Thymus (tissue), 11 donors: ENCODE measurements around the gene LSM14B. TPM values are rescaled to one million over a fixed set of nuclear protein-coding genes. Genes with fewer than 3 reads are reported as not detected.

Source experiments
- DNase-seq, 9 donors: peaks; one replicate each; pipeline ENCODE4 v3.0.0-alpha.2; 2013; ENCODE audit warnings: low spot score in 9 of 9, low read depth in 6 of 9, missing footprints in 1 of 9
- H3K27ac ChIP-seq, 2 donors: one replicate each; pipeline ENCODE4 v1.5.1; 2013; ENCODE audit warnings: control low read depth in 1 of 2, low read depth in 1 of 2, low read length in 1 of 2, mild to moderate bottlenecking in 1 of 2, moderate library complexity in 1 of 2
- H3K27me3 ChIP-seq, 2 donors: one replicate each; pipeline ENCODE4 v1.5.1; 2013; ENCODE audit warnings: low read length in 1 of 2; ENCODE audit not compliant: control insufficient read depth in 2 of 2, insufficient read depth in 1 of 2
- H3K36me3 ChIP-seq, 2 donors: one replicate each; pipeline ENCODE4 v1.5.1; 2013; ENCODE audit warnings: low read length in 1 of 2, mild to moderate bottlenecking in 1 of 2, moderate library complexity in 1 of 2; ENCODE audit not compliant: control insufficient read depth in 2 of 2, insufficient read depth in 2 of 2
- H3K4me1 ChIP-seq, 2 donors: one replicate each; pipeline ENCODE4 v1.5.1; 2013; ENCODE audit warnings: low read length in 2 of 2; ENCODE audit not compliant: control insufficient read depth in 2 of 2, insufficient read depth in 2 of 2
- H3K4me3 ChIP-seq, 2 donors: one replicate each; pipeline ENCODE4 v1.5.1; 2013; ENCODE audit warnings: low read length in 2 of 2, control low read depth in 1 of 2, mild to moderate bottlenecking in 1 of 2
- H3K9me3 ChIP-seq, 2 donors: one replicate each; pipeline ENCODE4 v1.5.1; 2013; ENCODE audit warnings: low read length in 1 of 2, mild to moderate bottlenecking in 1 of 2; ENCODE audit not compliant: control insufficient read depth in 2 of 2, insufficient read depth in 1 of 2
- WGBS: extraction: QIAGEN DNeasy Blood & Tissue Kit; methylation state at CpG from one replicate; pipeline ENCODE4 v1.1.7; 2013; 5-methylcytosine and 5-hydroxymethylcytosine counted together
- polyA plus RNA-seq: library from polyadenylated mRNA; stranded (reverse); fragments of 200-250 nt; gene quantifications from one replicate; pipeline ENCODE4 v1.2.3, GENCODE V29; 2013
- total RNA-seq: library from RNA; stranded (reverse); fragments of 120-200 nt; gene quantifications from one replicate; pipeline ENCODE4 v1.2.4, GENCODE V29; 2013
- donor health status: healthy.

Gene LSM14B
- total and polyA plus RNA-seq, 2 donors, result 23.1 to 29.9 TPM

- 72% methylated on average over 21 of the region's 21 CpGs for WGBS
- Histone ChIP-seq H3K9me3 (peaks cover 0 to 14% of the 10 kb centered on the region in 2 donors), H3K27me3 (peaks cover 0 to 13% of the 10 kb centered on the region in 2 donors), H3K4me1 (peaks cover 37 to 51% of the 10 kb centered on the region in 2 donors), H3K4me3 (no peak overlapping the region), H3K27ac (peak overlapping the region; percentile 10), H3K36me3 (no peaks in the 10 kb centered on the region)
- DNase-seq, result peak in 3 of 9 donors; percentile 35 to 66 (median 42)
Measured at GRCh38 chr20:62118113-62119043, 3.9 kb upstream of the LSM14B start.

GRCh38 chr20:62119115-62119514, 3.2 kb upstream of the LSM14B start:
- peaks cover 0 to 13% of the 10 kb centered on the region in 2 donors for H3K27me3 ChIP-seq

GRCh38 chr20:62119591-62120364, 2.5 kb upstream of the LSM14B start:
- H3K36me3 ChIP-seq, result peaks cover under 1 to 9% of the 10 kb centered on the region in 2 donors
- DNase-seq, result no peak

More at GRCh38 chr20:62119115-62119514, 3.2 kb upstream of the LSM14B start:
- H3K4me1 ChIP-seq, result peaks cover 44 to 59% of the 10 kb centered on the region in 2 donors
- peaks cover 0 to 3% of the 10 kb centered on the region in 2 donors for H3K36me3 ChIP-seq
- no peak overlapping the region for H3K27ac ChIP-seq
- no peak for DNase-seq
- H3K4me3 ChIP-seq, result no peak overlapping the region
- peaks cover 0 to 8% of the 10 kb centered on the region in 2 donors for H3K9me3 ChIP-seq
- 90% methylated on average over 5 of the region's 5 CpGs for WGBS

GRCh38 chr20:62120365-62120762, 1.9 kb upstream of the LSM14B start:
- Histone ChIP-seq H3K4me1 (peaks cover 45 to 63% of the 10 kb centered on the region in 2 donors), H3K36me3 (peaks cover 6 to 15% of the 10 kb centered on the region in 2 donors), H3K27me3 (peaks cover 0 to 10% of the 10 kb centered on the region in 2 donors), H3K27ac (no peak overlapping the region), H3K9me3 (peaks cover 0 to 4% of the 10 kb centered on the region in 2 donors), H3K4me3 (no peak overlapping the region)
- 98% methylated on average over 5 of the region's 5 CpGs for WGBS
- DNase-seq, result no peak

More at GRCh38 chr20:62119591-62120364, 2.5 kb upstream of the LSM14B start:
- 93% methylated on average over 10 of the region's 10 CpGs for WGBS
- Histone ChIP-seq H3K4me1 (peaks cover 45 to 63% of the 10 kb centered on the region in 2 donors), H3K27me3 (peaks cover 0 to 13% of the 10 kb centered on the region in 2 donors), H3K27ac (no peak overlapping the region), H3K4me3 (no peak overlapping the region), H3K9me3 (peaks cover 0 to 6% of the 10 kb centered on the region in 2 donors)

DNA sequence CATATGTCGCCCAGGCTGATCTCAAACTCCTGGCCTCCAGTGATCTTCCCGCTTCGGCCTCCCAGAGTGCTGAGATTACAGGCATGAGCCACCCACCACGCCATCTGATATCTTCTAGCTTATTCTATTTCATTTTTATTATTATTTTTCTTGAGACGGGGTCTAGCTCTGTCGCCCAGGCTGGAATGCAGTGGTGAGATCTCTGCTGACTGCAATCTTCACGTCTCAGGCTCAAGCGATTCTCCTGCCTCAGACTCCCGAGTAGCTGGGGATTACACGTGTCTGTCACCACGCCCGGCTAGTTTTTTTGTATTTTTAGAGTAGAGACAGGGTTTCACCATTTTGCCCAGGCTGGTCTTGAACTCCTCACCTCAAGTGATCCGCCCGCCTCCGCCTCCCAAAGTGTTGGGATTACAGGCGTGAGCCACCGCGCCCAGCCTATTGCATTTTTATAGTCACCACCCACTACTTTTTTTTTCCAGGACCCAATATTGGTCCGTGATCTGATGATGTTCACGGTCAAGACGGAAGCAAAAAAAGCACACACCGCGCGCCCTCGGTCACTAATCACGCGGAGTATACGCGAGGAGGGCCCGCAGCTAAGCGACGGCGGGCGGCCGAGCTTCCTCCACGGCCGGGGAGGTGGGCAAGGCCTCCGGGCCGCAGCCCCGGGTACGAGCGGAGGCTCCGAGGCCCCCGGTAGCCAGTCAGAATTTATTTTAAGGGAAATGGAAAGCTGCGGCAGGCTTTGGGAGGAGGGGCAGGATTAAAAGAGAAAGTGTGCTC, 1.1 kb upstream of the LSM14B start:
- Histone ChIP-seq H3K4me1 (peaks cover 45 to 63% of the 10 kb centered on the region in 2 donors), H3K27me3 (peaks cover 0 to 10% of the 10 kb centered on the region in 2 donors), H3K36me3 (peaks cover 15 to 22% of the 10 kb centered on the region in 2 donors), H3K9me3 (peaks cover 0 to 4% of the 10 kb centered on the region in 2 donors), H3K27ac (peak overlapping the region; percentile 88 to 91), H3K4me3 (peak overlapping the region; percentile 54 to 92)
- DNase-seq, result no peak
- 25% methylated on average over 45 of the region's 45 CpGs for WGBS

GRCh38 chr20:62122654-62123449, 577 bp downstream of the LSM14B start:
- Histone ChIP-seq H3K9me3 (peaks cover 0 to 4% of the 10 kb centered on the region in 2 donors), H3K4me3 (peak overlapping the region; percentile 54 to 92), H3K27me3 (peaks cover 0 to 3% of the 10 kb centered on the region in 2 donors), H3K4me1 (peaks cover 35 to 53% of the 10 kb centered on the region in 2 donors), H3K27ac (peak overlapping the region; percentile 71 to 91), H3K36me3 (peaks cover 30 to 38% of the 10 kb centered on the region in 2 donors)
- DNase-seq, result peak in 3 of 9 donors; percentile 59 to 75 (median 60)
- 1% methylated on average over 77 of the region's 77 CpGs for WGBS

DNA sequence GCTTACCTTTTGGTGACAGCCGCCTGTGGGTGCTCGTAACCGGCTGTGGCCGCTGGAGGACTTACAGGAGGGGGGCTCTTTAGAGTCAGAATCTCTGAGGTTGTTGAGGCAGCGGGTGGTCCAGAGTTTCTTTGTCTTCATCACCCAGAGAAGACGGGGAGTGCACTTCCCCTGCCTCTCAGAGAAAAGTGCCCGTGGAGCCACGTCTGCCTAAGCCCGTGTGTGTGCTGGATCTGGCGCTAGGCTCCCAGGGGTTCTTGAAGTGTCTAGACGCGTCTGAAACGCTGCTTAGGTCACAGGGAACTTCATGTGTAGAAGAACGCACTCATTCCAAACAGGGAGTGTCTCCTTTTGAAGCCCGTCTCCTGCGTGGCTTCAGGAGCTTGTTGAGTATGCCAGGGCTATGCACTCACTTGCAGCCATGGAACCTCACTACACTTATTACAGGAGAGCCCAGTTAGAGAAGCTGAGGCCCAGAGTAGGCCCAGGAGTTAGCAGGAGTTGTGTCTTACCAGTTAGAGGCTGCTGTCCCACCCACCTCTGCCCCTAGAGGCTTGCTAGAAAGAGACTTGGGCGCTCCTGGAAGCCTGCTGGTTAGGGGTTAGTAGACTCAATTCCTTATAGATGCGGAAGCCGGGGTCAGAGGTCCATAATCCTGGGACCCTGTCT, 1.3 kb downstream of the LSM14B start:
- no peak overlapping the region for H3K27ac ChIP-seq

More for the DNA sequence above, 1.3 kb downstream of the LSM14B start:
- H3K36me3 ChIP-seq, result peaks cover 31 to 46% of the 10 kb centered on the region in 2 donors
- peak overlapping the region; percentile 54 to 92 for H3K4me3 ChIP-seq
- peaks cover 0 to 3% of the 10 kb centered on the region in 2 donors for H3K9me3 ChIP-seq
- peak in 1 of 9 donors; percentile 26 for DNase-seq
- WGBS, result 58% methylated on average over 19 of the region's 19 CpGs
- peaks cover 28 to 46% of the 10 kb centered on the region in 2 donors for H3K4me1 ChIP-seq
- peaks cover 0 to 1% of the 10 kb centered on the region in 2 donors for H3K27me3 ChIP-seq
